GM19099 (cell line): Measurements from ENCODE around the gene SCYGR7.

Experiments used
- POLR2A ChIP-seq: IDR thresholded peaks from 3 replicates; pipeline ENCODE4 v1.6.1; 2011; ENCODE audit warnings: low read depth; ENCODE audit not compliant: insufficient read length; ENCODE audit errors: extremely low read depth

SCYGR7 gene, protein sequence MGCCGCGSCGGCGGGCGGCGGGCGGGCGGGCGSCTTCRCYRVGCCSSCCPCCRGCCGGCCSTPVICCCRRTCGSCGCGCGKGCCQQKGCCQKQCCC

DNA sequence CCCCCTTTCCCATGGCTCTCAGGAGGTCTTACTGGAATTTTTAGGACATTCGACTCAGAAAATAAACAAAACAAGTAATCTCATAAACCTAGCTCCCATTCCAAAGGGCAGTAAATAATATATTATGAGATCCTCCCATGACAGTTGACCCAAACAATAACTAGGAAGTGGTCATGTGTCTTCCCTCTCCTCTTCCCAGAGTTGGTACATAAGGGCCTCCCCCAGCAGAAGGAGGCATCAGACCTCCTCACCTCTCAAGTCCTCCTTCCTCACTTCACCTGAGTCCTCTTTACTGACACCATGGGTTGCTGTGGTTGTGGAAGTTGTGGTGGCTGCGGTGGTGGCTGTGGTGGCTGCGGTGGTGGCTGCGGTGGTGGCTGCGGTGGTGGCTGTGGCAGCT is at the start of gene SCYGR7:
SCYGR7 (plus strand) TSS at position 301 of the 400 bp plus-strand sequence; CDS start at position 301, 0 bp downstream.
- TF ChIP-seq POLR2A = no peak

DNA sequence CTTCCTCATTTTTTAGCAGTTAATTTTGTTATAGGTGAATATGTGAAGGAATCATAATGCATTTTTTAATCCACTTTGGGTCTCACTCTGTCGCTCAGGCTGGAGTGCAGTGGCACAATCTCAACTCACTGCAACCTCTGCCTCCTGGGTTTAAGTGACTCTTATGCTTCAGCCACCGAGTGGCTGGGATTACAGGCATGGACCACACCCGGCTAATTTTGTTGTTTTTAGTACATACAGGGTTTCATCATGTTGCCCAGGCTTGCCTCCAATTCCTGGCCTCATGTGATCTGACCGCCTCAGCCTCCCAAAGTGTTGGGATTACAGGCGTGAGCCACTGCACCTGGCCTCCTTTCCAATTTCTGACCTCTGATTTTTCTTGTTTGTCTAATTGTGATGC is 43.9 kb upstream of the SCYGR7 start:
- no peak for TF ChIP-seq POLR2A

DNA sequence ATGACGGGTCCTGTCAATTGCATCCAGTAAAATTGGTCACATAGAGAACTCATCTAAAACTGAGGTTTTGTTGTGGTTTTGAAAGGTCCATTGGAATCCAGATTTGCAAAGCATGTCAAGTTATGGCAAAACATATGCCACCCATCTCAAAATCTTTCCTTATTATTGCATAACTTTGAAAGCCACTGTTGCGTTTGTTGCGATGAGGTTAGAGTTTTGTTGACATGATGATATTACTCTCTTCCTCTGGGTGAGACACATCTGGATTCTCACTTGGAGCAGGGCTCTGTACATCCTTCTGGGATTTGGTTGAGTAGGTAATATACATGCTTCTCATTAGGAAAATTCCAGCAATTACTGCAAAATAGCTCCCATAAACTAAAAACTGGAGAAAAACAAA is 40.9 kb upstream of the SCYGR7 start:
- no peak for TF ChIP-seq POLR2A

DNA sequence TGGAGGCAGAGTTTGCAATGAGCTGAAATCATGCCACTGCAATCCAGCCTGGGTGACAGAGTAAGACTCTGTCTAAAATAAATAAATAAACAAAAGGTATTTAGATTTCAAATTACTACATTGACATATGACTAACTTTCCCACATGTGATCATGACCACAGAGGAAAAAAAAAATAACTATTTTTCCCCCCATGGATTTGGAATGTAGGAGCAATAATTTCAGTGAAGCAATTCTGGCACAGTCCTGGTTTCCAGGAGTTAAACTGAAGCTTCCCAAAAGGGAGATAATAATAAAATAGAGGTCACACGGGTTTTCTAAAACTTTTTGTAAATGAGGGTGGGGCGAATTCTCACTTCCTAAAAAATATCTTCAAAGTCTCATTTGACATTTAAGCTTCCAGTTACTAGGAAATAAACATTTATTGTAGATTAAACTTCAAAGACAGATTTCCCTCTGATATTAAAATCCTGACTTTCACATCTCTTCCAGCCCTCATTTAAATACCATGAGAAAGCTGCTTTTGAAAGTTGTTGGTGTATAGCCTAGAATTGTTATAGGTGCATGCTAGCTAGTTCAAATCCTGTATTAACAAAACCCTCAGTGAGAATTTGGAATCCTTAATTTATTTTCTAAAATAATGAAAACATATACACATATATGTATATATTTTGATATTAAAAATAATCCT is 31.0 kb upstream of the SCYGR7 start:
- no peak for TF ChIP-seq POLR2A

DNA sequence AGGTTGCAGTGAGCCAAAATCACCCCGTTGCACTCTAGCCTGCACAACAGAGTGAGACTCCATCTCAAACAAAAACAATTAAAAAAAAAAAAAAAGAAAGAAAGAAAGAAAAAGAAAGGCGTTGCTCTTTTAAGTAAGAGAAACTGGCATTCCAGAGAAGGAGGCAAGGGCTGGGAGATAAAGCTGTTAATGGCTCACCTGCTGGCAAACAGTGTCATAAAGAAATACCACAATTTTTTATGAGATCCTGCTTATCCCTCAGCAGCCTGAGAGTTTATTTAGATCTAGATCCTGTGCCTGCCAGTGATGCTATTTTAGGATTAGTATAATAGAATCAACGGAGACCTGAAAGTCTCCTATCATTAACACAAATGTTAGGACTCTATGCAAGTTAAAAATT is 26.6 kb upstream of the SCYGR7 start:
- no peak for TF ChIP-seq POLR2A

DNA sequence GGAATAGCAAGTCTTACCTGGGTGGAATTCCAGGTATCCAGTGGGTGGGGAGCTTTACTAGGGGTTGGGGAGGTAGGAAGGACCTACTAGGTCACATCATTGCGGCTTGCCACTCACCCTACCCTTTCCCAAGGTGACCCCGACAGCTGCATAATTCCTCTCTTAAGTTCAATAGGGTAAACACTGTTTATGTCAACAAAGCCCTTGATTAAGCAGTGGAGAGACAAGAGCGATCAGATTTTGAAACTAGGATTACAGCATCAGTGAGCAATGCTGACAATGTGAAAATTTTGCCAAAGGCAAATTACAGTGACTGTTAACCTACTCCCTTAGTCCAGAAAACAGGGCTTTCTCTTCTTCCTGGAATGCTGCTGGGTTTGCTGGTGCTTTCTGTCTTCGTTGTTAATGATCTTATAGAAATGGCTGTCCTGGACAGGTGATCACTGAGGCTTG is 24.8 kb upstream of the SCYGR7 start:
- no peak for TF ChIP-seq POLR2A

DNA sequence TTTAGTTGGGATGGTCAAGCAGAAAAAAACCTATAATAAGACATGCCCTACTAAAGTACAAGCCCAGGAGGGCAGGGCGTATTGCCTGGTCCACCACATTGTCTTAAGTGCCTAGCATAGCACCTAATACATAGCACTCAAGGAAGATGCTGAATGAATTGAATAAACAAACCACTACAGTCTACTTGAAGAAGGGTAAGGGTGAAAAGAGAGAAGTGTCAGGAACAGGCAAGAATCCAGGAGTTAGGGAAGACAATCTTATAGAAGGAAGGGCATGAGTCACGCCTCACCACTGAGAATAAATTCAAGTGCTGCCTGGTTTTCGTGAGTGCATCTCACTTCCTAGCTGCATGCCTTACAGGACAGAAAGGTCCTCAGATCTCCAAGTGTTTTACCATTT is 24.2 kb upstream of the SCYGR7 start:
- no peak for TF ChIP-seq POLR2A

DNA sequence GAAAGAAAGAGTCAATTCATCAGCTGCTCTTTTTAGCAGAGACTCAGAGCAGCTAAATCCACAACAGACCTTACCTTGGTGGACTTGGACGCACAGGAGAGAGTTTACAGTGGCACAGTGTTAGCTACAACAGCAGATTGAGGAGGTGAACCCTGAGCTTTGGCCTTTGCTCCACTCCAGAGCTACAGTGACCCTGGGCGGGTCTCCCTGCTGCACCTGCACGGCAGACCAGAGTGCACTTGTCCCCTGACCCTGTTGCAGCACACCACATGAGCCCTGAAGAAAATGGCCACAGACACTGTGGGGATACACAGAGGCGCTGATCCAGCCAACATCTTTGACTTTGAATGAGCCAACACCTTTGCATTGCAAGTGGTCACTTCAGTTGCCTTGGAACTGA is 21.3 kb upstream of the SCYGR7 start:
- TF ChIP-seq POLR2A = no peak

DNA sequence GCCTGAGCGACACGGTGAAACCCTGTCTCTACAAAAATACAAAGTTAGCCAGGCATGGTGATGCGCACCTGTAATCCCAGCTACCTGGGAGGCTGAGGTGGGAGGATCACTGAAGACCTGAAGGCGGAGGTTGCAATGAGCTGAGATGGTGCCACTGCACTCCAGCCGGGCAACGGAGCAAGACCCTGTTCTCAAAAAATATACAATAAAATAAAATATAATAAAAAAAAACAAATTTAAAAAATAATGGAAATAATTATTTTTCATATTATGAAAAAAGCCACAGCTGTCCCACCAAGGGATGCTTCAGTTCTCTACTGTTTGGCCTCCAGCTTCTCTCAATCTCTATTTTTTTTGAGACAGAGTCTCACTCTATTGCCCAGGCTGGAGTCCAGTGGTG is 20.7 kb upstream of the SCYGR7 start:
- TF ChIP-seq POLR2A = no peak

DNA sequence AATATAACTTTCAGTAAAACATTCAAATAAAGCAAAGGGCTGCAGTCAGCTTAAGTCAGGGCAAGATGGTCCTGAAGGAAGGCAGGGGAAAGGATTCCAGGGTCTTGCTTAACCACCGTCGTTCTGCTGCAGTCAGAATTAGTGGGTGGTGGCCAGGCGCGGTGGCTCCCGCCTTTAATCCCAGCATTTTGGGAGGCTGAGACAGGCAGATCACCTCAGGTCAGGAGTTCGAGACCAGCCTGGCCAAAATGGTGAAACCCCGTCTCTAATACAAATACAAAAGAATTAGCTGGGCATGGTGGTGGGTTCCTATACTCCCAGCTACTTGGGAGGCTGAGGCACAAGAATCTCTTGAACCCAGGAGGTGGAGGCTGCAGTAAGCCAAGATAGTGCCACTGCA is 17.1 kb upstream of the SCYGR7 start:
- TF ChIP-seq POLR2A = no peak

DNA sequence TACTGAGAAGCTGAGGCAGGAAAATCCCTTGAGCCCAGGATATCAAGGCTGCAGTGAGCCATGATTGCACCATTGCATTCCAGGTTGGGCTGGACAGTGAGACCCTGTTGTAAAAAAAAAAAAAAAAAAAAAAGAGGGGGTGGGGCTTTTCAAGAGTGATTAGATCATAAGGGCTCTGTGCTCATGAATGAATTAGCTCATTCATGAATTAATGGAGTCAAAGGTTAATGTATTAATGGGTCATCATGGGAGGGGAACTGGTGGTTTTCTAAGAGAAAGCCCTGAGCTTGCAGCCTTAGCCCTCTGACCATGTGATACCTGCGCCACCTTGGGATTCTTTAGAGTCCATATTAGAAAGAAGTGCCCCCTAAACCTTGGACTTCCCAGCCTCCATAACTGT is 14.8 kb upstream of the SCYGR7 start:
- TF ChIP-seq POLR2A = no peak

DNA sequence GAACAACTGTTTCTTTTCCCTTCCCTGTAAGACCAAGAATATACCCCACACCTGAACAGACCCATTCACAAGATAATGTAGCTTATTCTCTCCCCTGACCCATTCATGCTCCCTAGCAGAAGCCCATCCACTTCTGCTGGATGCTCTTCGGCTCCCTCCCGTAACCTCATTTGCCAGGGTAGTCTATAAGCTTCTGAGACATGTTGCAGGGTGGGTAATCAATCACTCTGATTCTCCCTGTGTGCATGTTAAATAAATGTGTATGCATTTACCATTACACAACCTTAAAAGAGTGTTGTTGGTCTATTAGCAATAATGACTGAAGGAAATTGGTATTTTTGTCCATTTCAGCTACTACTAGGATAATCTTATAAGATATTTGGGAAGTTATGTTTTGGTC is 11.6 kb upstream of the SCYGR7 start:
- no peak for TF ChIP-seq POLR2A

DNA sequence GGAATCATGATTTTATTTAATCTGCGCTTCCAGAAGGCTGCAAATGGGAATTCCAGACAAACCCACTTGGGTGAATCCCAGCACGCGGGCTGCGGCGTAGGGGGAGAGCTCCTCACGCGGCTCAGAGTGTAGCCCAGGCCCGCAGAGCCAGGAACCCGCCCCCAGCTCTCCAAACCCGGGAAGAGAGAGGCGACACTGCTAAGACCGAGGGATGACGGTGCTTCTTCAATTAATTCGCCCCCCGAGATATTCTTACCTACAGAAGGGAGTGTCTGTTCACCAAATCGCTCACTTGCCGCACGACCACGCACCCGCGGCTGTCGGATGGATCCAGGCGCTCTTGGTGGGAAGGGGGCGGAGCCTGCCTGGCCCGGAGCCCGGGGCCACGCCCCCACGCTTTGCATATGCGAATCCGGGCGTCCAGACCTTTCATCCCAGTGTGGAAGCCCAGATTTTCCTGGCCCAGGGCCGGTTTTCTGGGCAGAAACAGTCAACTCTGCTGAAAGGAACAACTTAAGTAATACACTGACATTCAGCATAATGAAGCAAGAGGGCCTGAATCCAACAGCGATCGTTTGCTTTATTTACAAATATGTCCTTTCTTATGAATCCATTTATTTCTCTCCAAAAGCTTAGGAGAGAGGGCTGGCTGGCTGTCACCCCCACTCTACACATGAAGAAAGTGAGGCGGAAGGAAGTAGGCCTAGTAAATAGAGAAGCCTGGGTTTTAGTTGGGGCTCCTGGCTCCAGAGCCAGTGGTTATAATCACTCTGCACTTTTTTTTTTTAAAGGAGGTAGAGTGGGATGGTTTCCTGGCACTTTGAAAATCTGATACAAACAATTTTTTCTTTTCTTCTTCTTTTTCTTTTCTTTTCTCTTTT is 10.2 kb upstream of the SCYGR7 start, which contains the start of gene SLC19A3:
SLC19A3 (minus strand) TSS at position 342 of the 881 bp plus-strand sequence. CDS start 15,710 bp downstream, outside the sequence.
- TF ChIP-seq POLR2A = no peak

DNA sequence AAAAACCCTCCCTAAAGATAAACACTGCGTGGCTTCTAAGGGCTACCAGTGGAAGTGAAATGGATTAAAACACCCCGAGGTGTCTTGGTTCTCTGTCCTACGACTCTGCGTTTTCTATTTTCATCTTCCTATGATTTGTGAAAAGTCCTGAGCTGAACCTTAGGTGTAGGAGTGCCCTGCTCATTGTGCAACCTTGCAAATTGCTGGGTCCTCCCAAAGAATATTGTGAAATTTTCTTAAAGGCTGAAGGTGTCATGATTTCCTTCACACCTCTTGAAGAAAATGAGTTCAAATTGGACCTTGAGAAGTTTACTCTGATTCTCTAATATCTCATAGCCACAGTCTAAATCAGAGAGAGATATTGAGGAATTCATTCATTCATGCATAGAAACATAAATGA is 8.5 kb upstream of the SCYGR7 start:
- TF ChIP-seq POLR2A = no peak

DNA sequence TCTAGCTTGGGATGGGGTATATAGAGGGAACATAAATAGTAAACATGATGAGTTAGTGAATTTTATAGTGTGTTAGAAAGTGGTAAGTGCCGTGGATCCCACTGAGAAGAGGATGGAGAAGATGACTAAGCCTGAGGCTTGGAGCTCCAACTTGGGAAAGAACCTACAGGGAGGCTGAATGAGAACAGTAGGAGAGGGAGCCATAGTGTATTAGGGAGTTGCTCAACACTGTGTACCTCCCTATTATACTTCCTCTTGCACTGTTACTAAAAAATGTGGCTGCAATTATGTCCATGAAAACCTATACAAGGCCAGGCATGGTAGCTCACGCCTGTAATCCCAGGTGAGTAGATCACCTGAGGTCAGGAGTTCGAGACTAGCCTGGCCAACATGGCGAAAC is 7.5 kb upstream of the SCYGR7 start:
- TF ChIP-seq POLR2A = no peak

DNA sequence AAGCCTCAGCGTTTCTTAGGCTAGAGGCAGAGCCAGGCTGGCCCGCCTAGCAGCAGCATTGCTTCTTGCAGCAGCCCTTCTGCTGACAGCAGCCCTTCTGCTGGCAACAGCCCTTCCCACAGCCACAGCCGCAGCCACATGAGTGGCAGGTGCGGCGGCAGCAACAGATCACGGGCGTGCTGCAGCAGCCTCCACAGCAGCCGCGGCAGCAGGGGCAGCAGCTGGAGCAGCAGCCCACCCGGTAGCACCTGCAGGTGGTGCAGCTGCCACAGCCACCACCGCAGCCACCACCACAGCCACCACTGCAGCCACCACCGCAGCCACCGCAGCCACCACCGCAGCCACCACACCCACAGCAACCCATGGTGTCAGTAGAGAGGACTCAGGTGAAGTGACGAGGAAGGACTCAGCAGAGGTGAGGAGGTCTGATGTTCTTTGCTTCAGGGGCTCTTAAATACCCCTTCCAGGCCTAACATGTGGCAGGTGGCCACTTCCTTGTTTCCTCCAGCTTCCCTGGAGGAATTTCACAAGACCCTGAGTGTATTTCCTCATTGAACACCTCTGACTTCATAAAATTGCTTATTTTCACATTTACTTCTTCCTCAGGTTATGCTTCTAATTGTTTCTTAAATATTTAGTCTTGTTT is 3.6 kb upstream of the SCYGR7 start, which contains the start of gene SCYGR6:
SCYGR6 (minus strand) TSS at position 364 of the 646 bp plus-strand sequence; CDS start at position 364, 0 bp downstream.
- TF ChIP-seq POLR2A = no peak

DNA sequence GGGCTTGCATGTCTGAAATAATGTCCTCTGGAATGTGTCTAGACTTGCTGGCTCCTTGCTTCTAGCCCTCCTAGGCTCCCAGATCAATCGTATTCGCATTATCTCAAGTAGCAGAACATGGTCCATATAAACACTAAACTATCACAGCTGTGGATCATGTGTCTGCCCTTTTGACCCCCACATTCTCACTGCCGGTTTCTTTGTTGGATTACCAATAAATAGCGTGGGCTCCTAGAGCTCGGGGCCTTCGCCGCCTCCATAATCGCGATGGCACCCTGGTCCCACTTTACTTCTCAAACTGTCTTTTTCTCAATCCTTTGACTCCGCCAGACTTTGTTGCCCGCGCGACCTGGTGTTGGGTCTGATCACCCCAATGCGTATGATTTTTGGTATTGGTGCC is 11.2 kb downstream of the SCYGR7 start:
- no peak for TF ChIP-seq POLR2A
